ENCODE data around the gene ZBTB22.
A peak's percentile ranks its signal among the peaks of the same experiment; 100 is the strongest.
"Not testable (repeated sequence)": the region's sequence is repeated elsewhere in the genome, so short reads cannot be mapped to it uniquely, and the experiment has no call there.

ZBTB22 gene

DNA sequence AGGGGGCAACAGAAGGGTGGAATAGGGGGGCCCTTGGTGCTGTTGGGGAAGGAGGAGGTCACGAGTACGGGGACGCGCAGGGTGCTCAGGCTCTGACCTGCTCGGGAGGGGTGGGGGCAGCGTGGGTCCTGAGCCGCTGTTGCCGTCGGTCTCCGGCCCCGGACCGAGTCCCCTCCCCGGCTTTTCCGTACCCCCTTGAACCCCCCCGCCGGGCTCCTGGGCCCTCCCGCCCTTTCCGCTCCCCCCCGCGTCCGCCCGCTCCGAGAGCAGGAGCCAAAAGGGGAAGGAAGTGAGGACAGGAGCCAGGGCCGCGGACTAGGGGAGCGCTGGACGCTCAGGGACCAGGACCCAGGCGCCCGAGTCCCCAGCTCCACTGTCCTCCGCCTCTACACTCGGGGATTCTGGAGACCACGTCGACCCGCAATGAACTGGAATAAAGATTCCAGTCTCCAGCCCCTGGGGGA lies 18.7 kb downstream of the ZBTB22 start, which contains the start of gene RGL2:
TSS of gene RGL2 (minus strand) at position 170 of the 464 bp plus-strand sequence. CDS start 332 bp downstream, outside the sequence.
- peak; percentile 71 to 78 for DNase-seq

GRCh38 chr6:33297956-33298772 lies 19.4 kb downstream of the ZBTB22 start:
- peak; percentile 85 to 88 for DNase-seq

DNA sequence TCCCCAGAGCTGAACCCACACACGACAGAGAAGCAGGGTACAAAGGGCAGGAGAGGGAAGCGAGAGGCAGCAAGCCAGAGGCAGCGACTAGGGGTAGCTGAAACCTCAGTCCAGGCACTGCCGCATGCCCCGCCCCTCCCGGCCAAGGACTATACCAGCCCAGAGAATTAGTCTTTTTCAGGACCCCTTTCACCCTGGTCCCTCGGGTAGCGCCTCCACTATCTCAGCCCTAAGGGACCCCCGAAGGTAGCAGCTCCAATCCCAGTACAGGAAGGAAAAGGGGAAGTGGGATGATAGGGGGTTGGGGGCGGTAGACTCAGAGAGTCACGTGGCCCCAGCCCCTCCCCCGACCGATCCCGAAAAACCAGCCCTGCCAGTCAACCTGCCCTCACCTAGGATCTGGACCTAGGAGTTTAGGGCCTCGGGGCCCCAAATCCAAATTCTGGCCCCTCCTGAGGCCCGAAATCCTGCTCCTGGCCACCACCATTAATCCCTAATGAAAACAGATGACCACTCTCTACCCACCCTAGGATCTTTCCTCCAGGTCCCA lies 20.1 kb downstream of the ZBTB22 start:
- DNase-seq = peak in 1 of 2 donors; percentile 34

DNA sequence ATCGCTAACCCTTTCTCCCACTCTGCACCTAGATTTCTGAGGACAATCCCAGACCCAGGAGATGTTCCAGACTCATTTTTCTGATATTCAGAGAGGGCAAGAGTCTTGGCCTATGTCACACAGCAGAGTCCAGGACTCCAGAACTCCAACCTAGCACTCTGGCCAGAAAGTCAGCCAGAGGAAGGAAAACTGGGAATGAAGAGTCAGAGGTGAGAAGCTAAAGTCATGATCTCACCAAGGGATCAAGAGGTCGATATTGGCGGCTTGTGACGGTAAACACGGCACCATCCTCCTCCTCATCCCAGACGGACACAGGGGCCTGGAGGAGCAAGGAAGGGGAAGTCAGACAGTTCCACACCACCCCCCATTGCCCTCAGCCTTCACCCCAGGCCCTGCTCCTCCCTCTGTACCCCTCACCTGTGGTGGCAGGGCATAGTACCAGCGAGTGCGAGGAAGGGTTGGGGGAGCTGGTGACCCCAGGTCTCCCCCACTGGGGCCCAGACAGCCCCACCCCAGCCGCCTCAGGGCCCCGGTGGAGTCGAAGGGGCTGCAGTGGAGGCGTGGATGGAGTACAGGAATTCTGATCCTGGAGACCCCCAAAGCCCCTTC lies 20.6 kb downstream of the ZBTB22 start:
- DNase-seq = no peak

DNA sequence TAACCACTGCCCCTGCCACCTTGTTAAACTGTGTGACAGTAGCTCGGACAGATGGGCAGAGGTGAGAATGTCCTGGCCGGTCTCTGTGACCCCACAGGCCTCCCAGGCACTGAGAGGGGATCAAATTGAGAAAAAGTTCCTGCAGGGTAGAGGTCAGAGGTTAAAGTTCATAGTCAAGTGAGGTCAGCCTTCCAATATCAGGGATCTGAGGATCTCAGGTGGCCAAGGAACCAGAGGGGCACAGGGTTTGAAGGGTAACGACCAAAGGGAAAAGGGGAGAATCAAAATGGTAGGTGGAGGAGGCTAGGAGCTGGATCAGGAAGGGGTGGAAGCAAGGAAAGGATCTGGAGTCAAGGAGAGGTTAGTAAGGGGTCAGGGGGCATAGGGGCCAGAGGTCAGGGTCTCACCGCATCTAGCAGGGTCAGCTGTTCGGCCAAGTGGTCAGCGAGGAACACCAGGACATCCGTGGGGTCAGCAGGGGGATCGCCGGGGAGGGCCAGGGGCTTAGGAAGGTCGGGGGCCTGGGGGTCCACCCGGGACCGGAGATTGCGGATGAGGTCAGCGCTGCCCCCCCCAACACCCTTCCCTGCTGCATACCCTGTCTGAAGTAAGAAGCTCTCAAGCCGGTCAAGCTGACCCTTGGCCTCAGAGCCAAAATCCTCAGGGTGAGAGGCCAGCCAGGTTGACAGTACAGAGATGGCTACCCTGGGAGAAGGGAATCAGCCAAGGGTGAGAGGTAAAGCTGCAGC lies 21.7 kb downstream of the ZBTB22 start:
- DNase-seq = no peak

GRCh38 chr6:33294086-33294823 lies 23.3 kb downstream of the ZBTB22 start:
- DNase-seq = no peak

DNA sequence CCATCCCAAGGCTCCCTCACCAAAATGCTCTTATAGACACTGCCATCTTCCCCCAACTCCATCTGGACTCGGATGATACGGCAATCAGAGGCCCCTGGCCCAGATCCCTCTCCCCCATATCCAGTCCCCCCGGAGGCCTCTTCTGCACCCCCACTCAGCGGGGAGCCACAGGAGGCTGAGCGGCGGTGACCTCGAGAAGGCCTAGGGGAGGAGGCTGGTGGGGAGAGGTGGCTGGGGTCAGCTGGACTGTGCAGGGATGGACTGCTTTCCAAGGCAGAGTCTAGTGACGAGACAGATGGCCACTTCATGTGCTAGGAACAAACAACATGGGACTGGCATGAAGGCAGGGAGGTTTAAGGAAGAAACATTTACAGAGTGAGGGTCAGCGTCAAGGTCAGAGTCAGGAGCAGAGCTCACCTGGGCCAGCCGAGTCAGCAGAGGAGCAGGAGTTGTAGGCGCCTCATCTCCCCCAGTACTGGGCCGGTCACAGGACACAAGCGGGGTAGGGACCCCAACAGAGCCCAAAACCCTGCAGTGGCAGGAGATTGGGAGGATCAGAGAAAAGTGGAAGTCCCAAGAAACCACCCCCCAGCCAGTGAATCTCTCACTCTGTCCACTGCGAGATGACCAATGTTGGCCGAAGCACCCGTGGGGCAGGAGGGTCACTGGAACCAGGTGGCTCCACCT lies 24.4 kb downstream of the ZBTB22 start:
- DNase-seq = no peak

- DNase-seq = no peak
Measured at GRCh38 chr6:33290459-33290858, 27.1 kb downstream of the ZBTB22 start.

GRCh38 chr6:33289784-33290315 lies 27.7 kb downstream of the ZBTB22 start:
- no peak for DNase-seq

GRCh38 chr6:33288921-33289783 lies 28.4 kb downstream of the ZBTB22 start, which contains the start of the genes PFDN6 and WDR46:
Gene PFDN6, plus strand, starts transcription at chr6:33289601. Its CDS starts 256 bp downstream, at chr6:33289857.
Gene WDR46, minus strand, starts transcription at chr6:33289239. Its CDS starts 69 bp downstream, at chr6:33289170.
- DNase-seq = peak; percentile 84 to 87

DNA sequence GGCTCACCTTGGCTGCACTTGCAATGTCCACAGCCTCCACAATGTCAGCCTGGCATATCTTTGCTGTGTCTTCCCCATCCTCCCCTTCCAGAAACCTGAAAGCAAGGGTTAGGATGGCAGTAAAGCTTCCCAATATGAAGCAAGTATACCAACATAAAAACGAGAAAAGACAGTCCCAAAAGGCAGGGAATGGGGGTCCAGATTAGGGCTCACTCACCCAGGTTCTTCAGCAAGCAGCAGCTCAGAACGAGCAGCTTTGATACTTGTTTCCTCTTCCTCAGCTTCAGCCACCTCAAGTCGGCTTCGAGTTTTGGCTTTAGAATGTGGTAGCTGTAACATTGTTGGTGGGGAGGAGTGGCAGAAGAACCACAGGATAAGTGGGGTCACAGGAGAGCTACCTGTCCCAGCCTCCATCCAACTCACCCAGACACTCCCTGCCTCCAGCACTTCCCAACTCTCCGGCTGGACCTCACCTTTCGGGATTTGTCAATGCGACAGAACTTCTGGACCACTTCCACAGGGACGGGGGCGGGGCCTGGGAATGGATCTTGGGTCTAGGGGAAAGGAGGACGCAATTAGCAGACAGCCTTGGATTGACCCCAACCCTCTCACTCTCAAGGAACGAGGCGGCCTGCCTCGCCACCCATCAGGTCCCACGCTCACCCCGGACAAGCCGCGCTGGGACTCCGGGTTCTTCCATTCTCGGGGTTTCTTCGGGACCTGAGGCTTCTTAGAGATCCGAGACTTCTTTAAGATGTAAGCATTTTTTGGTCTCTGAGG lies 29.2 kb downstream of the ZBTB22 start:
- no peak for DNase-seq

- DNase-seq = no peak
Measured at GRCh38 chr6:33286946-33287914, 30.3 kb downstream of the ZBTB22 start.

GRCh38 chr6:33285214-33285613 lies 32.3 kb downstream of the ZBTB22 start:
- not testable (repeated sequence) for DNase-seq

GRCh38 chr6:33280539-33280938 lies 37.0 kb downstream of the ZBTB22 start:
- no peak for DNase-seq

GRCh38 chr6:33279971-33280511 lies 37.5 kb downstream of the ZBTB22 start:
- DNase-seq = peak in 1 of 2 donors; percentile 14

DNA sequence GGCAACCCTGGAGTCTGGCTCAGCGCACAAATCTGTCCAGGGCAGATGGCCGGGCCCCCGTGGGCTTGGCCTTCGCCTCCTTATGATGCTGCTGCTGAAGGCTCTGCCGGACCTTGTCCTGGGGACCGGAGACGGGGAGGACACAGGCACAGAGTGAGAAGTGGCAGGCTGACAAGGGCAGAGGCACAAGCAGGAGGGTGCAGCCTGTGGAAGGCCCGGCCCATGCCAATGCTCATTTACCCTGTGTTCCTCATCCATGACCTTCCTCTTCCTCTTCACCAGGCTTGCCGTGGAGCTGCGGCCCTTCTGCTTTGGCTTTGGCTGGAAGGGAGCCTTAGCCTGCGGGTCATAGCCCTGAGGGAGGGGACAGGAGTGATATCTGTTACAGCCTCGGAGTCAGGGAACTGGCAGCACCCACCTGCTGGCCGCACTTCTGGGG lies 38.3 kb downstream of the ZBTB22 start:
- no peak for DNase-seq

GRCh38 chr6:33278810-33279209 lies 38.7 kb downstream of the ZBTB22 start:
- DNase-seq = no peak

DNA sequence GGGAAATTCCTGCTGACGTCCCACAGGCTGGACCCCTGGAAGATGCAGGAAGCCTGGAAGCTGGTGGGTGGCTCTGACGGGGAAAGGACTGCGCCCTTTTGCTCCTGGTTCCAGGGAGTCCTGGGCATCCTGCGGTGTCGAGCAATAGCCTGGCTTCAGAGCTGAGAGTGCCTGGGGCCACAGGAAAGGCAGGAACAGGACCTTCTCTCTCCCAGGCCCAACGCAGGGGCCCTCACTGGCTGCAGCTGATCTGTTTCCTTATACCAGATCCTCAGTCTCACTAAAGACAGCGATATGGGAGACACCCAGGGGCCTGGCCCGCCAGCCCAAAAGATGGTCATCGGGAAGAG lies 39.2 kb downstream of the ZBTB22 start:
- no peak for DNase-seq
